ENCODE results near the gene ADAMTSL1.
A peak's percentile ranks its signal among the peaks of the same experiment; 100 is the strongest.

The ADAMTSL1 gene

DNA sequence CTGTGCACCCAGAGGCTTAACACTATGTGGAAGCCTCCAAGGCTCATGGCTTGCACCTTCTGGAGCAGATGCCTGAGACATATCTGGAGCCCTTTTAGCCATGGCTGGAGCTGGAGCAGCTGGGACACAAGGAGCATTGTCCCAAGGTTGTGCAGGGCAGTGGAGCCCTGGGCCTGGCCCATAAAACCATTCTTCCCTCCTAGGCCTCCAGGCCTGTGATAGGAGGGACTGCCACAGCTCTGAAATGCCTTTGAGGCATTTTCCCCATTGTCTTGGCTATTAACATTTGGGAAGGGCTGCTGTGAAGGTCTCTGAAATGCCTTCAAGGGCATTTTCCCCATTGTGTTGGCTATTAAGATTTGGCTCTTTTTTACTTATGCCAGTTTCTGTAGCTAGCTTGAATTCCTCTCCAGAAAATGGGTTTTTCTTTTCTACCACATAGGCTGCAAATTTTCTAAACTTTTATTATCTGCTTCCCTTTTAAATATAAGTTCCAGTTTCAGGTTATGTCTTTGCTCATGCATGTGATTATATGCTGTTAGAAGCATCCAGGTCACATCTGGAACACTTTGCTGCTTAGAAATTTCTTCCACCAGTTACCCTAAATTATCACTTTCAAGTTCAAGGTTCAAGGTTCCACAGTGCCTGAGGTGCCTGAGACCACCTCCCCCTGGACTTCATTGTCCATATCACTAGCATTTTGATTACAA, 221.2 kb downstream of the ADAMTSL1 start:
- no peak overlapping the region for H3K4me3 ChIP-seq (ENCODE audit: low read depth, low read length)
- TF ChIP-seq, protein P1, sequence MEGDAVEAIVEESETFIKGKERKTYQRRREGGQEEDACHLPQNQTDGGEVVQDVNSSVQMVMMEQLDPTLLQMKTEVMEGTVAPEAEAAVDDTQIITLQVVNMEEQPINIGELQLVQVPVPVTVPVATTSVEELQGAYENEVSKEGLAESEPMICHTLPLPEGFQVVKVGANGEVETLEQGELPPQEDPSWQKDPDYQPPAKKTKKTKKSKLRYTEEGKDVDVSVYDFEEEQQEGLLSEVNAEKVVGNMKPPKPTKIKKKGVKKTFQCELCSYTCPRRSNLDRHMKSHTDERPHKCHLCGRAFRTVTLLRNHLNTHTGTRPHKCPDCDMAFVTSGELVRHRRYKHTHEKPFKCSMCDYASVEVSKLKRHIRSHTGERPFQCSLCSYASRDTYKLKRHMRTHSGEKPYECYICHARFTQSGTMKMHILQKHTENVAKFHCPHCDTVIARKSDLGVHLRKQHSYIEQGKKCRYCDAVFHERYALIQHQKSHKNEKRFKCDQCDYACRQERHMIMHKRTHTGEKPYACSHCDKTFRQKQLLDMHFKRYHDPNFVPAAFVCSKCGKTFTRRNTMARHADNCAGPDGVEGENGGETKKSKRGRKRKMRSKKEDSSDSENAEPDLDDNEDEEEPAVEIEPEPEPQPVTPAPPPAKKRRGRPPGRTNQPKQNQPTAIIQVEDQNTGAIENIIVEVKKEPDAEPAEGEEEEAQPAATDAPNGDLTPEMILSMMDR (conservative IDR thresholded peaks at IDR 0.05; ENCODE audit: low read depth, low read length): no peak
- no peak for DNase-seq (ENCODE audit: low read depth)

DNA sequence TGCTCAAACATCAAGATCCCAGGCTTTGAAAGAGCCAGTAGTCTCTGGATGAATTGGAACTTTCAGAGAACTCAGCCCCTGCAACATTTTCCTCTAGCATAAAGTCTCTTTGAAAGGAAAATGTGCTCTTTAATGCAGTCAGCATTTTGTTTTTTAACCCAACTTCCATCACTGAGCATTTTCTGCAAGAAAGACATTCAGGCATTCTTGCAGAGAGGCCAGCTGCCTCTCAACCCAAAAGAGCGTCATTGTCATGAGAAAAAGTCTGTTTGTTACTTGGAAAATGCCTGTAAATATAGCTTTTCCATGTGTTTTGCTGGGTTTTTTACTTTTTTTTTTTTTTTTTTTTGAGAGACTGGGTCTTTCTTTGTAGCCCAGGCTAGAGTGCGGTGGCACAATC, 225.0 kb downstream of the ADAMTSL1 start:
- TF ChIP-seq, protein P1 (conservative IDR thresholded peaks at IDR 0.05; ENCODE audit: low read depth, low read length): no peak
- DNase-seq (ENCODE audit: low read depth): no peak
- H3K4me3 ChIP-seq (ENCODE audit: low read depth, low read length): no peak overlapping the region

DNA sequence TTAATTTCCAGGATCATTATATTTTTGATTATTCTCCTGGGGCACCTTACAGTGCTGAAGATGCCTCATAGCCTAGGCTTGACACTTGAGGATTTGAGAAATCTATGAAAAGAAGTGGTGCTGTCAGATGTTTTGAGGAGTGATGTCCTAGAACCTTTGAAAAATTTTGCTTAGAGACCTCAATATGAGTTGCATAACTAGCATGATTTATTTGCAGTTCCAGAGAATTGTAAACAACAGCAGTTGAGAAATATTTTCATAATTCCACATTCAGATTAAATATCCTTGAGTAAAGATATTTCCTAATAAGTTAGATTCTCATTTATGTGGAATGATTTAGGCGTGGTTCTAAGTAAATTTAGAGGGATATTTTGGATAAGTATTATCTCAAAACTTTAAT, 225.8 kb downstream of the ADAMTSL1 start:
- TF ChIP-seq, protein P1 (conservative IDR thresholded peaks at IDR 0.05; ENCODE audit: low read depth, low read length): no peak
- H3K4me3 ChIP-seq (ENCODE audit: low read depth, low read length): no peak overlapping the region
- DNase-seq (ENCODE audit: low read depth): no peak

- no peak for DNase-seq (ENCODE audit: low read depth)
- no peak overlapping the region for H3K4me3 ChIP-seq (ENCODE audit: low read depth, low read length)
- TF ChIP-seq, protein P1 (conservative IDR thresholded peaks at IDR 0.05; ENCODE audit: low read depth, low read length): no peak
Observed at GRCh38 chr9:18700714-18701113, 226.8 kb downstream of the ADAMTSL1 start.

GRCh38 chr9:18703151-18703900, 229.4 kb downstream of the ADAMTSL1 start:
- TF ChIP-seq, protein P1 (conservative IDR thresholded peaks at IDR 0.05; ENCODE audit: low read depth, low read length): peak; percentile 13
- no peak overlapping the region for H3K4me3 ChIP-seq (ENCODE audit: low read depth, low read length)
- peak; percentile 49 for DNase-seq (ENCODE audit: low read depth)

DNA sequence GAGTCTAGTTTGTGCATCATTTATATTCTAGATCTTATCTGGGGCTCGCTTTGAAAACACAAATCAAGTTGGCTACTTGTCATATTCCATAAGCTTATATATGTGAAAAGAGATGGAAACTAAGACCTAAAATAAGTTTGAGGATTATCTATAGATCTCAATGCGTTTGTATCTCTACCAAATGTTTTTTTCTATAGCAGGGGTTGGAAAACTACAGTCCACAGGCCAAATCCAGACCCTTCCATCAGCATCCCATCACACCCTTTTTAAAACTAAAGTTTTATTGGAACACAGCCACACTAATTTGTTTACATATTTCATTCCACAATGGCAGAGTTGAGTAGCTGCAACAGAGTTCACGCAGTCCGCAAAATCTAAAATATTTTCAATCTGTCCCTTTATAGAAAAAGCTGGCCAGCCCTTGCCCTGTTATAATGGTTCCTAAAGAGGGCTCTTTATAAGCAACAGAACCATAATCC, 230.0 kb downstream of the ADAMTSL1 start:
- no peak overlapping the region for H3K4me3 ChIP-seq (ENCODE audit: low read depth, low read length)
- DNase-seq (ENCODE audit: low read depth): no peak
- TF ChIP-seq, protein P1 (conservative IDR thresholded peaks at IDR 0.05; ENCODE audit: low read depth, low read length): no peak
